Left forelimb (tissue), 1 donor: ENCODE results near the gene SGMS1.

Source experiments
- DNase-seq: peaks from one replicate; pipeline ENCODE4 v3.0.0-alpha.2; 2018; ENCODE audit warnings: low spot score

SGMS1 gene

GRCh38 chr10:50613150-50613549, 10.6 kb downstream of the SGMS1 start:
- DNase-seq, result no peak

GRCh38 chr10:50610368-50610767, 13.4 kb downstream of the SGMS1 start:
- no peak for DNase-seq

DNA sequence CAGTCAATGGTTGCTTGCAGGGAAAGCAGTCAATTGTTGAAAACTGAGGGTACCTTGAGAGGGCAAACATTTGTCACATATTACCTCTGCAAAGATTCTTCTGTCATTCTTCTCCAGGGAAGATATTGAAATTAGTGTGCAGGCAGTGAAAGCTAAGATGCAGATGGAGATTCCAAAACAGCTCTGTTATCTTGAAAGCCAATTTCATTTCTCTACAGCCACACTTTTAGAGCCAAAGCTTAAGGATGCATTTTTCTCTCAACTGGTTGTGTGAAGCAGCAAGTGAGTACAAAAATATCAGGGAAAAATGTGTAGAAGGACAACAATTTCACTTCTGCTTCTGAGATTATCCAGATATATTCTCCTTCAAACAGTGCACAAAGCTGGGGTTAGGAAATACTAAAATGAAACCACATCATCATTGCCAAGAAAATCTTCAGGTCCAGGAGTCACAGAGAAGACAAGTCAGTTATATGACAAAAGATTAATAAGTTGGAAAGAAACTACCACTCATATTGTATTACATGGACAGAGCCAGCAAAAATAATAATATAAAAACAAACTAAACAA, 16.3 kb downstream of the SGMS1 start:
- no peak for DNase-seq

DNA sequence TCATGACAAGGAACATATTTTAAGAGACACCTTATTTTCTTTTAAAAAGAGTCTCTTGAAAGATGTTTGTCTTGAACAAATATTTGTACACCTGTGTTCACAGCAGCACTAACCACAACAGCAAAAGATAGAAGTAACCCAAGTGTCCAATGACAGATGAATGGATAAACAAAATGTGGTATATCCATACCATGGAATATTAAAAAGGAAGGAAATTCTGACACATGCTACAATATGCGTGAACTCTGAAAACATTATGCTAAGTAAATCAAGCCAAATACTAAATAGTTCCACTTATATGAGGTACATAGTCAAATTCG, 17.8 kb downstream of the SGMS1 start:
- DNase-seq, result no peak

- DNase-seq, result no peak
Measured at GRCh38 chr10:50605269-50605950, 18.3 kb downstream of the SGMS1 start.

DNA sequence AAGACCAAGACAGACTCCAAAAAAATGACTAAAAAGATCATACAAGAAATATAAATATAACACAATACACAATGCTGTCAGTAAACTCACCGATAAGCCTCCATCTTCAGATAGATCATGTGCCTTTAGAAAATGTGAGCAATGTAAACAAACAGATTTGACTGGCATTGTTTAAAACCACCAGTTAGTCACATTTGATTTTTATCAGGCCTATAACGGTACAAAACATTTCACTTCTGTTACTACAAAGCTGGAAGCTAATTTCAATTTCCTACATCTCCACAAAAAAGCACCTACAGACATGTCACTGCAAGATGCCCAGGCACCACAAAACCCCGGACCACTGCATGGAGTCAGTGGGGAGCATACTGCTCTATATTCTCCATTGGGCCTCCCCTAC, 18.9 kb downstream of the SGMS1 start:
- DNase-seq, result no peak

DNA sequence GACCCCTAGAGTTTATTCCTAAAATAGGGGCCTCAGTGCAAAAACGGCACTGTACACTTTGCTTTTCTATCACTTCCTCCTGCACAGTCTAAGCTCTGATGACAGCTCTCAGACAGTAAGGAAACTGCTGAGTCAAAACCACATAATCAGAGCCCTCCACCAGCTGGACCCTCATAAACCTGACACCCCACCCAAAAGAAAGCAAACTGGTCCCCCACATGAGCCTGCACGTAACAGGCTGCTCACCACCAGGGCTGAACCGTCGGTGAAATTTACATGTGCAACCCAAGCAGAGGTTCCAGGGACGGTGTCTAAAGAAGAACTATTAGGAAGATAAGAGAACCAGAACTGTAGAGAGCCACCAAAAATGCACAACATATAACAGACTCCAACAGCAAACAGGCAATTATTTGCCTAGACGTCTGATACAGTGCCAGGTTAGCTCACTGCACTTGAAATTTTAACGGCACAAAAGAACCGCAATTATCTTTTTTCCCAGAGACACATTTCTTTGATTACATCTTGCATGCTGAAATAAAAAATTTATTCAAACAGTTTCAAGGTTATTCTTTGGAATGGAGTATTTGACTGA, 19.6 kb downstream of the SGMS1 start:
- no peak for DNase-seq

DNA sequence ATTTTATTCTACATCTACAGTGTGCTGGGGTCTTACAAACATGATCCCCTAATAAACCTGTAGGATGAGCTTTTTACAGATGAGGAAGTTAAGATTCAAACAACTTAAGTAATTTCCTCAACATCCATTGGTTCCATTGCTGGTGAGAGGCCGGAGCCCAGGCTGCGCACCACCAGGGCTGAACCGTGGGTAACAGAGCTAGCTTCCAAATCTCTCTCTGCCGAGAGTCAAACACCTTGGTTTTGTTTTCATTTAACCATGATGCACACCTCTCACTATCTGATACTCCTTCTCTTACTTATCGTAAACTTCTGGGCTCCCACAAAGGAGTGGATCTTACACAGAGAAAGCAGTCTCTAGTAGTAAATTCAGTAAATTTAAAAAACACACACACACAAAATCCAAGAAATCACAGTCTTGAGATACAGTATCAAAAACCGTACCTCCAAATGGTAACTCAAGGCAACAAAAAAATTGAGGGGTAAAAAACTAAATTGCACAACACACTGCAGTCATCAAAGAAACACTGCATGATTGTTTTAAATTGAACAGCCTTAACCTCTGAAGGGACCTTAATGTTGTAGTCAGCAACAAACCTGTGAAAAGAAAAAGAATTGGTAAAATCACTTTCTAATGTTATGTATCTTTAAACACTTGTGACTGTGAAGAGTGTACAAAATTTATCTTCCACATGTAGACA, 20.5 kb downstream of the SGMS1 start:
- no peak for DNase-seq

- DNase-seq, result no peak
Measured at GRCh38 chr10:50601974-50602373, 21.8 kb downstream of the SGMS1 start.

GRCh38 chr10:50600831-50601477, 22.8 kb downstream of the SGMS1 start:
- no peak for DNase-seq

- no peak for DNase-seq
Measured at GRCh38 chr10:50600286-50600685, 23.5 kb downstream of the SGMS1 start.

GRCh38 chr10:50596897-50597296, 26.9 kb downstream of the SGMS1 start:
- no peak for DNase-seq

DNA sequence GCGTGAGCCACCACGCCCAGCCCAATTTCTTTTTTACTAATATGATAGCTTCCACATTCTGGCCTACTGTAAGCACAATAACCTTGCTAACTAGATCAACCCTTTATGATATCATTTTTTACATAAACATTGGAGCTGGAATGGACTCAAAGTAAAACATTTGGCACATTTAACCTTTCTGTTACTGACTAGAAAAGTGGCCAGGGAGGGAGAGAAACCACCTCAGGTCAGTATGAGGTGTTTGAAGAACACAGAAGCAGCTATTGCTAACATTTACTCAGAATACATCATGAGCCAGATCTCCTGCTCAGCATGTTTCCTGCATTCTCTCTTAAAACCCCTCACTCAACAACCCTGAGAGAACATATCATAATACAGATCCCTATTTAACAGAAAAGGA, 27.3 kb downstream of the SGMS1 start:
- no peak for DNase-seq

DNA sequence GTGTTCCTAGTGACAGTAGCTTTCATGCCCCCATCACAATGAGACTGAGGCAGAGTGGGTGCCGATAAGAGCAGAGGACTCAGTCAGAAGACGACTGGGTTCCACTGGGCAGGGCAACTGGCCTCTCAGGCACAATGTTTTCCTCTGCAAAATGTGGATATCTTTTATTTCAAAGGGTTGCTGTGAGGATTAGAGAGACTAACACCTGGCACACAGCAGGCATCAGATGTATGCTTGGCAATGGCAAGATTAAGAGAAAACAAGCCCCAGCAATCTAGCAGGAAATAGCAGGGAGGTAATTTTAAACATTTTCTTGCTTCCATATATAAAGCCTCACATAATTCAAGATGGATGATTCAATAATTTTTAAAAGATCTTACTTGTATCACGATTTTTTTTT, 28.0 kb downstream of the SGMS1 start:
- no peak for DNase-seq

- DNase-seq, result no peak
Measured at GRCh38 chr10:50593523-50594376, 30.0 kb downstream of the SGMS1 start.

- DNase-seq, result no peak
Measured at GRCh38 chr10:50592961-50593418, 30.8 kb downstream of the SGMS1 start.

GRCh38 chr10:50590935-50591334, 32.8 kb downstream of the SGMS1 start:
- DNase-seq, result no peak

DNA sequence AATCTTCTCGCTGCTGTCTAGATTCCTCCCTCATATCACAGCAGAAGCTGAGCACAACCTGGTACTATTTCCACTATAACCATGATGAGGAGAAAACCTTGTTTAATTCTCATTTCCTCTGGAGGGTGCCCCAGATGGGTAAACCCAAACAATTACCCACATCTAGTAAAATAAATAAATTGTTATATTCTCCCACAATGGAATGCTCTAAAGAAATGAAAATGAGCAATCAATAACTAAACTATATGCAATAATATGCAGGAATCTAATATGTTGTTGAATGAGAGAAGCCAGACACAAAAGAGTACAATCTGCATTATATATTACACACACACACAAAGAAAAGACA, 37.0 kb downstream of the SGMS1 start:
- no peak for DNase-seq

GRCh38 chr10:50585921-50586739, 37.6 kb downstream of the SGMS1 start:
- DNase-seq, result no peak

- no peak for DNase-seq
Measured at GRCh38 chr10:50582766-50583762, 40.7 kb downstream of the SGMS1 start.
